Astrocyte of the spinal cord (primary cell): Measurements from ENCODE around the gene BPIFB3.

ENCODE experiments used
- DNase-seq: peaks from one replicate; pipeline ENCODE4 v3.0.0; 2011; ENCODE audit warnings: low read depth, low spot score
- H3K4me3 ChIP-seq: 2 replicates; pipeline ENCODE4 v1.5.1; 2011; ENCODE audit warnings: low read depth, mild to moderate bottlenecking, low read length, moderate library complexity
- CTCF ChIP-seq: IDR thresholded peaks from 2 replicates; pipeline ENCODE4 v1.5.1; 2012; ENCODE audit warnings: low read depth, mild to moderate bottlenecking, low read length, inconsistent platforms
- in situ Hi-C: cut with HindIII; loops from 2 replicates; pipeline ENCODE4 v1.10.0; 2017; ENCODE audit warnings: low sequenced_read_pairs

Gene BPIFB3

GRCh38 chr20:33059136-33059535, 5.4 kb downstream of the BPIFB3 start:
- TF ChIP-seq CTCF = no peak
- no peak overlapping the region for H3K4me3 ChIP-seq
- in situ Hi-C loops = no loop called here
- no peak for DNase-seq

GRCh38 chr20:33059741-33060390, 6.2 kb downstream of the BPIFB3 start:
- no peak overlapping the region for H3K4me3 ChIP-seq
- no peak for DNase-seq
- TF ChIP-seq CTCF = no peak
- in situ Hi-C loops = no loop called here

- DNase-seq = no peak
- no peak for TF ChIP-seq CTCF
- no peak overlapping the region for H3K4me3 ChIP-seq
- in situ Hi-C loops = no loop called here
Observed at GRCh38 chr20:33061658-33062028, 7.9 kb downstream of the BPIFB3 start.

DNA sequence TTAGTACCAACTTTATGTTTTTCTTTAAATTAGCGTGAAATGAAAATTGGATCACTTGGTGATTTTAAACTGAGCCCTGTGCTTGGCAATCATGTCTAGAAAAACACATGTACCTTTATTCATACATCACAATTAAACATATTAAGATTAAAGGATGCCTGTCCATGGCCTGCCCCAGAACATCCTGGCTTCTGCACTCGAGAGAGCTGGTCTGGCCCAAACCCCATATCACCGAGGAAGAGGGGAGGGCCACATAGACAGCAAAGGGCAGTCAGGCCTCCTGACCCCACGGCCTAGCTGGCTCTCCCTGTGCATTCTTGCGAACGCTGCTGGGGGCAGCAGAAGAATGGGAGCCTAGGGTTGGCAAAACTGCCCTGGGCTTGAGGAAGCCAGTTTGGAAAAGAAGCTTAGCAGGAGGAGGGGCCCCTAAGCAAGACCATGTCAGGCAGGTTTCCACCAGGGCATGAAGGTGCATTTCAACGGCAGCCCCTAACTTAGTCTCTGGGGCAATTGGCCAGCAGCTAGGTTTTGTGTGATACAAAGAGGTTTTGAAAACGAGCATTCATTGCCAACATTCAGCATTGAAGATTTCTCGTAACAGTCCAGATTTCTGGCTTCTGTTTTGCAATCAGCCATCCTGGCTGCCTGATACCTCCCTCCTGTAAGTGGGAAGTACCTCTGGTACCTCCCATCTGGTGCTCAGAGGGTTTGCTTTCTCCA, 8.6 kb downstream of the BPIFB3 start:
- in situ Hi-C loops = no loop called here
- no peak for TF ChIP-seq CTCF
- no peak for DNase-seq
- H3K4me3 ChIP-seq = no peak overlapping the region

DNA sequence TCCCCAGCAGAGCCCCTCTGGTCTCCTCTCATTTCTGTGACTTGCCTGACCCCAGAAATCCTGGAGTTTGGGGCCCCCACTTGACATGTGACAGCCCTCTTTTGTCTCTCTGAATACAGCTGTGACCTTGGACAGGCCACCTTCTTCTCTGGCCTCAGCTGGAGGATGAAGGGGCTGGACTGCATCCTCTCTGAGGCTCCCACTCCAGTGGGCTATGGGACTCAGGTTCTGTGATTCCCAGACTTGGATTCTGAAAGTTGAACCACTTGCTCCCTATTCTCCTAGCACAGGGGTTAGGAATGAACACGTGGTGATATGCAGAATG, 9.1 kb downstream of the BPIFB3 start:
- in situ Hi-C loops = no loop called here
- H3K4me3 ChIP-seq = no peak overlapping the region
- TF ChIP-seq CTCF = no peak
- DNase-seq = no peak

GRCh38 chr20:33063271-33063670, 9.6 kb downstream of the BPIFB3 start:
- DNase-seq = no peak
- no peak for TF ChIP-seq CTCF
- in situ Hi-C loops = no loop called here
- H3K4me3 ChIP-seq = no peak overlapping the region
